Measurements from ENCODE around the gene SV2C.

Gene SV2C

DNA sequence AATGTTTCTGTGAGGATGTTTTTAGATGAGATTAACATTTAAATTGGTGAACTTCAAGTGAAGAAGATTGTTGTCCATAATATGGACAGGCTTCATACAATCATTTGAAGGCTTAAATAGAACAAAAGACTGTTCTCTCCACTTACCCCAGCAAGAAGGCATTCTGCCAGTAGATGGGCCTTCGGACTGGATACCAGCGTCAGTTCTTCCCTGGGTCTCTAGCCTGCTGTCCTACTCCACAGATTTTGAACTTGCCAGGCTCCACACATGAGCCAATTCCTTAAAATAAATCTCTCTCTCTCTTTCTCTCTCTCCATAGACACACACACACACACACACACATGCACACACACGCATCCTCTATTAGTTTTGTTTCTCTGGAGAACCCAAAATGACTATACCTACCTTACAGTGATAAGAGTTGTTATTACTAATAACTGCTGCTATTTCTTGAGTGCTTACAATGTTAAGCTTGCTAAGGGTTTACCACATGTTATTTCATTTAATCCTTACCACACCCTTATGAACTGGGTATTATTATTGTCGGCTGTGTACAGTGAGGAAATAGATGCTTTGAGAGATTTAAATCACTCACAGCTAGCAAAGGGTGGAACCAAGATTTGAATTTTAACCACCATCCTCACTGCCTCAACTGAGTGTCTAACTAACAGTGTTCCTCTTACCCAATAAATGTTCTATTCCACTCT, 300.1 kb downstream of the SV2C start:
- DNase-seq (ENCODE audit: low spot score) = no peak

GRCh38 chr5:76384189-76384588, 301.0 kb downstream of the SV2C start:
- no peak for DNase-seq (ENCODE audit: low spot score)

- no peak for DNase-seq (ENCODE audit: low spot score)
These were observed 301.5 kb downstream of the SV2C start for GRCh38 chr5:76384705-76385104.

GRCh38 chr5:76385540-76385939, 302.4 kb downstream of the SV2C start:
- DNase-seq (ENCODE audit: low spot score) = no peak

GRCh38 chr5:76386360-76386759, 303.2 kb downstream of the SV2C start:
- DNase-seq (ENCODE audit: low spot score) = no peak

DNA sequence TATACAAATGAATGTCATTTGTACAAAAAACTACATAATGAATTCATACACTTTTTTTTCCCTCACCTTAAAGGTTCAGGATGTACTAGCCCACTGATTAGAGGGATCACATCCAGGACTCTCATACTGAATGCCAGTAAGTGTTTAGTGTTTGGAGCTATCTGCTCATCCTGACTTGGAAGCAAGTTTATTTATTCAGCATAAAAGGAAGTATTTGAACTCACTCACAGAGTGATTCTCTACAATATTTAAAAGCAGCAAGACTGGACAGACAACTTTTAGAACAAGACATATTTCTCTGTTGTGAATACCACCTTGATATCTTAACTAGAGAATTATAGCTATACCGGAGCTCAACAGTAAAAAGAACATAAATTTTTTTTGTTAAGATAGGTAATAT, 305.1 kb downstream of the SV2C start:
- no peak for DNase-seq (ENCODE audit: low spot score)

DNA sequence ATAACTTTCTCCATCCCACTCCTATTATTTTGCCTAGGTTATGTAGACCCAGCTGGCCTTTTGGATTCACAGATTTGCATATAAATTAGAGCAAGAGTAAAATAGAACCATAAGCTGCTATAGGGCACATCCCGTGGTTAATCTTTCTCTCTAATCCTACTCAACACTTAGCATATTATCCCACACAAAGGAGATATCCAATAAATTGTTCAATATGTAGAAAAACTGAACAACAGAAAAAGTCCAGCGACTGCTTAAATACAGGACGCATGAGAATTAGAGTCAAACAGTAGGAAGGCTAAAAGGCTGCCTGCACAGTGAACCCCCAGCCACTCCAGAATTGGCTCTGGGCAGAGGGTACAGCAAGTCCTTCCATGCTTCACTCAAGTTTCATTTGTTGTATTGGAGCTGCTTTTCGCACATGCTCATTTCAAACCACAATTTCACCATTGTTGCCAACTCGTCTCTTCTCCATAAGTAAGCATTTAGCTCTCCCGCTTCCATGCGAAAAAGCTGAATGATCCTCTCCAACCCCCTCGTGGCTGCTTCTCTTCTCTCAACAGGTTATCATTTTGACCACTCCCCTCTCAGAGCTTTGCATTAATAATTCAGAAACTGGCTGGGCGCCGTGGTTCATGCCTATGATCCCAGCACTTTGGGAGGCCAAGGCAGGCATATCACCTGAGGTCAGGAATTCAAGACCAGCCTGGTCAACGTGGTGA, 305.8 kb downstream of the SV2C start:
- DNase-seq (ENCODE audit: low spot score) = no peak

DNA sequence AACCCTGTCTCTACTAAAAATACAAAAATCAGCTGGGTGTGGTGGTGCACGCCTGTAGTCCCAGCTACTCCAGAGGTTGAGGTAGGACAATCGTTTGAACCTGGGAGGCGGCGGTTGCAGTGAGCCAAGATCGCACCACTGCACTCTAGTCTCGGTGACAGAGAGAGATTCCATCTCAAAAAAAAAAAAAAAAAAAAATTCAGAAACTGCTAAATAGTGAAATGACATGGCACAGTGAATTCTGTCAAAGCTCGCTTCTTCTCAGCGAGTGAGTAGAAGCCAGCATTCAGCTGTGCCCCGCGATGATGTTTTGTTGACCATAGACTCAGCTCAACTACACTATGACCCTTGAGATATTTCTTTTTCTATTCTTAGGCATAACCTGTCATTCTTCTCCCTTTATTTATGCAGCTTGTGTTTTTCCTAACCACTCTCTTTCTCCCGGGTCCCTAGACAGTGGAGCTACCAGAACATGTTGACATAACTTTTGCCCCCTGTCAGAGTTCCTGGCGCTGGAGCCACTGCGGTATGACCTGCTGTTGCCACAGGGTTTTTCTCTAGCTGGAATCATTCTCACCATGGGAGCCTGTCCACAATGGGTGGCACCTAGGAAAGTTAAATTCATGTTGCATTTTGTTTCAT, 306.5 kb downstream of the SV2C start:
- DNase-seq (ENCODE audit: low spot score) = no peak

DNA sequence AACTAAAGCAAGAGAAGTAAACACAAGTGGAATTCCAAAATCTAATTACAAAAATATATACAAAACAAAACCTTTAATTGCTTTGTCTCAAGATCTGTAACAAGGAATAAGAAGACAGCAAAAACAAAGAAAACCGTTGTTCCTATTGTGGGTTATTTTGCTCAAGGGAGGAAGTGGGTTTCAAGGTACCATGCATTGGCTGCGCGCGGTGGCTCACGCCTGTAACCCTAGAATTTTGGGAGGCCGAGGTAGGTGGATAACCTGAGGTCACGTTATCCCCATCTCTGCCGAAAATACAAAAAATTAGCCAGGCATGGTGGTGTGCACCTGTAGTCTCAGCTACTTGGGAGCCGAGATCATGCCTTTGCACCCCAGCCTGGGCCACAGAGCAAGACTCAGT, 307.8 kb downstream of the SV2C start:
- DNase-seq (ENCODE audit: low spot score) = no peak

GRCh38 chr5:76393035-76393680, 310.0 kb downstream of the SV2C start:
- DNase-seq (ENCODE audit: low spot score) = no peak

DNA sequence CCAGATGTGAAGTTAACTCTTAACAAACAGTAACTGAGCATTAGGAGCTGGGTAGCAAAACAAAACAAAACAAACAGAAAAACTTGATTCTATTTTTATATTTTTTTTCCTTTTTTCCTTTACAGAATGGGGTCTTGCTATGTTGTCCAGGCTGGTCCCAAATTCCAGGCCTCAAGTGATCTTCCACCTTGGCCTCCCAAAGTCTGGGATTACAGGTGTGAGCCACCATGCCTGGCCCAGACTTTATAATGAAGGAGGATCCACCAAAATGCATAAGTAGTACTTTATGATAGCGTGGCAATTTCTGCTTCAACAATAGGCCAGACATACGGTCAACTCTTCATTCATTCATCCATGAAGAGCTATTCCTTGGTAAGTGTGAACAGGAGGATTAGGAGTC, 314.0 kb downstream of the SV2C start:
- DNase-seq (ENCODE audit: low spot score) = no peak

- DNase-seq (ENCODE audit: low spot score) = no peak
These were observed 316.1 kb downstream of the SV2C start for GRCh38 chr5:76399268-76399667.

DNA sequence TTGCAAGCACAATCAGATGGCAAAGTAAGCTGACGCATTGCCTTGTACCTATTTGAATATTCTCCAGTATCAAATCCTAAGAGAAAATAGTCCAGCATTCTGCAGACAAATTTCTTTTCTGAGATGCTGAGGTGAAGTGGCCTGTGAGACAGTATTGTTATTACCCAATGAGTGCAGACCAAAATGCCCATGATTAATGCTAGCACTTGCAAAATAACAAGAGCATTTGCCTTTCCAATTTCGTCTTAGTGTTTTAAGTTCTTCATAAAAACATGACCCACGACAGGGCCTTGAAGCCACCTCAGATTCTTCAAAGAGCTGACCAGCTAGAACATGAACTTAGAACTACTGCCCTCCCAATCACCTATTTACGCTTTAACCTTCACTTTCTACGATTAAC, 317.3 kb downstream of the SV2C start:
- DNase-seq (ENCODE audit: low spot score) = no peak

DNA sequence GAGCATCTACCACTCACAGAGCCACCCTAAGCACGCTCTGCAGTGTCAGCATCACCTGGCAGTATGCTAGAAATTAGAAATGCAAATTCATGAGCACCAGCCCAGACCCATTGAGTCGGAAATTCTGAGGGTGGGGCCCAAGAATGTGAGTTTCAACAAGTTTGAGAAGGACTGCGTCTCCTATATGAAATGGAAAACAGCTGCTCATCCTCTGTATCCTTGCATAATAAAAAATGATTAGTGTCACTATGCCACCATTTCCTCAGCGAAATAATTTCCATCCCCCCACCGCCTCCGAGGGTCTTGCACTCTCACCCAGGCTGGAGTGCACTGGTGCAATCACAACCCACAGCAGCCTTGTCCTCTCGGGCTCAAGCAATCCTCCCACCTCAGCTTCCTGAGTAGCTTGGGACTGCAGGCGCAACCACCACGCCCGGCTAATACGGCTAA, 318.6 kb downstream of the SV2C start:
- DNase-seq (ENCODE audit: low spot score) = no peak

DNA sequence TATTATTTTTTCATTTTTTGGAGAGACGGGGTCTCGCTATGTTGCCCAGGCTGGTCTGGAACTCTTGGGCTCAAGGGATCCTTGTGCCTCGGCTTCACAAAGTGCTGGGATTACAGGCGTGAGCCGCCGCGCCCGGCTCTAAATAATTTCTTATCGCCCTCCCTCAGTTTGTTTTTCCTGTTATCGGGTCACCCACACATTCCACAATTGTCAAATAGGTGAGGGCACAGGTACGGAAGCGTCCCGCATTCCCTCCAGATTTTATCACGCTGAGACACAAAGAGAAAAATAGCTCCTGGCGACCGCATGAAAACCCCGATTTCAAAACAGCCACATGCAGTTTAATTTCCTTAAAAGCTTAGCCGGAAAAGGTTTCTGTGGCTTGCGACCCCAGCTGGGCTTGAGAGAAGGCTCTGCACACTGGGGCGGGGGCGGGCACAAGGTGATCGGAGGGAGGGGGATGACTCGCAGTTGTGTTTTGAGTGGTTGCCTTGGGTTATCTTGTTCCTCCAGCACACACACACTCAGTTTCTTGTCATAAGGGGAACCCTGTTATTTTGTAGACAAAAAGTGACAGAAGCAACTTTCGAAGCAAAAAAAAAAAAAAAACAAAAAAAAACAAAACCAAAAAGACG, 319.2 kb downstream of the SV2C start:
- no peak for DNase-seq (ENCODE audit: low spot score)

GRCh38 chr5:76402886-76403765, 319.9 kb downstream of the SV2C start, which contains the start of gene IQGAP2:
TSS of gene IQGAP2 (plus strand) at chr5:76403285. CDS start at chr5:76403546, 261 bp downstream.
- peak; percentile 65 for DNase-seq (ENCODE audit: low spot score)
